Measurements from ENCODE around the gene PTPRG. TPM values are rescaled to one million over a fixed set of nuclear protein-coding genes. Genes with fewer than 3 reads are reported as not detected.
"Not testable (repeated sequence)": the region's sequence is repeated elsewhere in the genome, so short reads cannot be mapped to it uniquely, and the experiment has no call there.

PTPRG gene
- total RNA-seq, 2 donors from 2014 or later, result not detected

DNA sequence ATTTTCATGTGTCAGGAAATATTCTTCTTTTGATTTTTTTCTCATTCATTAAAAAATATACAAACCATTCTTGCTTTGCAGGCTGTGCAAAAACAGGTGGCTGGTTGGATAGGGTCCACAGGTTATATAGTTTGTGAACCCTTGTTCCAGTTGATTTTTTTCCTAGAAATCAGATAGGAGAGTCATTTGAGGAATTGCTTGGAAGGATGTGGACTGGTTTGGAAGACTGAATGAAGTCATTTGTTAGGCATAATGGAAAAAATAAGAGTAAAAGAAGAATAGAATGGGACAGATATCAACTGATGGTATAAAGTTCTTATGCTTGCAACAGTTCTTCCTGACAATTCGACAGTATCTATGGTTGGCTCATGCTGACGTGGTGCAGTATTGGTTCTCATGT is 189.4 kb downstream of the PTPRG start:
- H3K27me3 Mint-ChIP-seq, result no peaks in the 10 kb centered on the region
- H3K4me1 Mint-ChIP-seq, result no peaks in the 10 kb centered on the region
- no peak for ATAC-seq (replicated peaks)
- H3K27ac Mint-ChIP-seq, result no peak overlapping the region
- H3K9me3 Mint-ChIP-seq, result no peaks in the 10 kb centered on the region
- H3K36me3 Mint-ChIP-seq (ENCODE audit: low read depth), result no peaks in the 10 kb centered on the region
- no peak overlapping the region for H3K4me3 Mint-ChIP-seq

DNA sequence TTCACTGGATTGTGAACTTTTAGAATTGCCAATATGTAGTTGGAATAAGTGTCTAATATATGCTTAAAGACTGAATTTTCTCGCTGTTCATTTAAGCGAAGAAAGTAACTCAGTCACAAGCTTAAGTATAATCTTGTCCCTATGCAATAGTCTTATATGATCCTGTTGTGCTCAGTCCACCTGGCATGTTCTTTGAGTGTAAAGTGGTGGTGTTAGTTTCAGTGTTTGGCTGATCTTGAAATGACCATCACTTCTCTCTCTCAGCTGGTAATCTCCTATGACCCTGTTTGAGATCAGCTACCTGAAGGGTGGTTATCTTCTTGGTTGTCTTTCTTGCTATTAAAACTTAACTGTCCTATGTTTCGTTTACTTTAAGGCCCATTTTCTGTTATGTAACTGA is 197.5 kb downstream of the PTPRG start:
- Mint-ChIP-seq H3K4me1 (no peaks in the 10 kb centered on the region), H3K27me3 (no peaks in the 10 kb centered on the region), H3K36me3 (ENCODE audit: low read depth) (no peaks in the 10 kb centered on the region), H3K27ac (no peak overlapping the region), H3K4me3 (no peak overlapping the region), H3K9me3 (no peaks in the 10 kb centered on the region)
- ATAC-seq (replicated peaks), result no peak

DNA sequence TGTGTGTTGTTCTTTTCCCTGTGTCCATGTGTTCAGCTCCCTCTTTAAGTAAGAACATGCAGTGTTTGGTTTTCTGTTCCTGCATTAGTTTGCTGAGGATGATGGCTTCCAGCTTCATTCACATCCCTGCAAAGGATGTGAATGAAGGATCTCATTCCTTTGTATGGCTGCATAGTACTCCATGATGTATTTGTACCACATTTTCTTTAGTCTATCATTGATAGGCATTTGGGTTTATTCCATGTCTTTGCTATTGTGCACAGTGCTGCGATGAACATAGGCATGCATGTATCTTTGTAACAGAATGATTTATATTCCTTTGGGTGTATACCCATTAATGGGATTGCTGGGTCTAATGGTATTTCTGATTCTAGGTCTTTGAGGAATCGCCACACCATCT is 199.4 kb downstream of the PTPRG start:
- H3K9me3 Mint-ChIP-seq; H3K4me1 Mint-ChIP-seq; H3K36me3 Mint-ChIP-seq (ENCODE audit: low read depth); H3K27ac Mint-ChIP-seq; H3K4me3 Mint-ChIP-seq; ATAC-seq (replicated peaks); H3K27me3 Mint-ChIP-seq: not testable (repeated sequence)

DNA sequence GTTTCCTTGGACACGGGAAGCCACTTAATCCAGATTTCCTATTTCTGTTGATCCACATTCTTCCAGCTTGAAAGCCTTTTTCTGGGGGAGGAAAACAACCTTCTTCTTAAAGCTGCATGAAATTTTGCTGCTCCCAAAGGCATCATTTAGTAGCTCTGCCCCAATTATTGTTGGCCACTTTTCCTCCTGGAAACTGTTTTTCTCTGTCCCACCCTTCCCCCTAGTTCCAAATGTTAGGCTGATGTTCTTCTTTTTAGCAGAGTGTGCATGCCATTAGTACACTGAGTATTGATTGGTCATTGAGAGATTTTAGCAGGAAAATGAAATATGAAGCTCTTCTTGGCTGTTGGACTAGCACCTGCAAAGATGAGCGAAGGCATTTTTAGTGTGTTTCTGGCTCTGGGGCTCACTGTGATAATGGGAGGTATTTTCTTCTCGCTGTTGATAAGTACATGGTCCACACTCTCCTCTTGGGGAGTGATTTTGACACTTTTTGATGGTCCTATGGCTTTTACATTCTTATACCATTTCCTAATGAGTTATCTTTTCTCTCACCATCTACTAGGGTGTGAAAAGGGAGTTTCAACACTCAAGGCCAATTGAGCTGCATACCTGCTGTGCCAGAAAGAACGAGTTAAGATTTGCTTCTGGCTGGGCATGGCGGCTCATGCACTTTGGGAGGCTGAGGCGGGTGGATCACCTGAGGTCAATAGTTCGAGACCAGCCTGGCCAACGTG is 200.5 kb downstream of the PTPRG start:
- Mint-ChIP-seq H3K27ac (no peak overlapping the region), H3K4me3 (no peak overlapping the region), H3K36me3 (ENCODE audit: low read depth) (no peaks in the 10 kb centered on the region), H3K4me1 (no peaks in the 10 kb centered on the region), H3K27me3 (no peaks in the 10 kb centered on the region), H3K9me3 (no peaks in the 10 kb centered on the region)
- no peak for ATAC-seq (replicated peaks)

DNA sequence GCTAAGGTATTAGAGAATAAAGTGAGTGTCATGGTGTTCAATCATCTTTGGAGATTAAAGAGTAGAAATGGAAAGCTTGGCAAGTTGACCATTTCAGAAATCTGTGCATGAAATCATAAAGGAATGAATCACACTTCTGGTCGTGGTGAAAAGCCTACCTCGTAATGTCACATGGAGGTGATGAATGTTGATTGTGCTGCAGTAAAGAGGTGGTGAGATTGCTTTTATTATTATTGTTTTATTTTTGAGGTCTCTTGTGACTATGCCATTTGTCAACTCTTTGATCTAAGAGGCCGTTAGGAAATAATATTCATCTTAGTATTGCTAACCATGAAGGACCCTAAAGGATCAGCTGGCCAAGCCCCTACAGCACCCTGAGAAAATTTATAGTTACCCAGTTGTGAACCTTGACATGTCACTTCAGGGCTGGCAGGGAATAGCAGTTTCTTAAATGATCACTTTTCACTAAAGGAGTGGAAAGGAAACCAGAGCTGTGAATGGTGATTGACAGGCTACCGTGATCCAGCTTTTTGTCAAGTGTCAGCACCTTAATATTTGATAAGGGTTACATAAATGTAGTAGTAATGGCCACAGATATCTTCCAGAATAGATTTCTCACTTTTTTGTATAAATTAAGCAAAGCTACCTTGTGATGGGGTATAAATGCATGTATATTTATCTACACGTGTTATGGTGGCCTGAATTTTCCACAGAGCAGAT is 203.9 kb downstream of the PTPRG start:
- no peaks in the 10 kb centered on the region for H3K36me3 Mint-ChIP-seq (ENCODE audit: low read depth)
- H3K9me3 Mint-ChIP-seq, result peaks cover 5% of the 10 kb centered on the region
- no peak overlapping the region for H3K27ac Mint-ChIP-seq
- H3K4me1 Mint-ChIP-seq, result no peaks in the 10 kb centered on the region
- ATAC-seq (replicated peaks), result no peak
- H3K27me3 Mint-ChIP-seq, result no peaks in the 10 kb centered on the region
- H3K4me3 Mint-ChIP-seq, result no peak overlapping the region

DNA sequence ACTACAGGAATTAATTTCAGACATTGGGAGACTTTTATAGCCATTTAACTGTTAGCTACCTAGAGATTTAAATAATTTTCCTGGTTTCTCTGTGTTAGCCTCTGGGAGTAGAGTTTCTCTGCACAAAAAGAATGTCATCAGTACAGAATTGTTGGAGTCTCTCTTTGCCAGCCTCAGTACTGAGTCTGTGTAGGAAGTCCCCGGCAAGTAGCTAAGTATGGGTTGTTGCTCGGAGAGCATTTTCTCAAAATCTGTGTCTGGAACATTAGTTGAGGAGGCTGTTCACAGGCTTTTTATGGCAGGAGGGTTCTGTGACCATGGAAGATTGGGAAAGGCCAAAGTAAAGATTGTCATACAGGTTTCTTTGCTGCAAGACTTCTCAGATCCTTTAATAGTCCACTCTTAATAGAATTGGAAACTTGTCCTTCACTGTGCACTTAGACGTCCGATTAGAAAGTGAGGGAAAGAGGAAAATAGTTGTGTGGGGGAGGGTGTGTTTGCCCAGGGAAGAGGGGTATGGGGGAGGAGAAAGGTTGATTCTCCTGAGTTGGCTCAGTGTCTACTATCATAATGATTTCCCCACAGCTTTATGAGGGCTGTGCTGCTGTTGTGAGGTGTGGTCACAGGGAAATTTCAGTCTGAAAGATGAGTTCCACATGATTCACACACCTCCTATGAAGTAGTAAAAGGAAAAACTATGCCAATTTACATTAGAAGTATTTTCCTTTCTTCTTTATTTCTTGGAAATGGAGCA is 207.1 kb downstream of the PTPRG start:
- H3K27me3 Mint-ChIP-seq, result no peaks in the 10 kb centered on the region
- no peaks in the 10 kb centered on the region for H3K36me3 Mint-ChIP-seq (ENCODE audit: low read depth)
- no peak overlapping the region for H3K4me3 Mint-ChIP-seq
- no peak overlapping the region for H3K27ac Mint-ChIP-seq
- no peak for ATAC-seq (replicated peaks)
- no peaks in the 10 kb centered on the region for H3K4me1 Mint-ChIP-seq
- H3K9me3 Mint-ChIP-seq, result peaks cover 5% of the 10 kb centered on the region

DNA sequence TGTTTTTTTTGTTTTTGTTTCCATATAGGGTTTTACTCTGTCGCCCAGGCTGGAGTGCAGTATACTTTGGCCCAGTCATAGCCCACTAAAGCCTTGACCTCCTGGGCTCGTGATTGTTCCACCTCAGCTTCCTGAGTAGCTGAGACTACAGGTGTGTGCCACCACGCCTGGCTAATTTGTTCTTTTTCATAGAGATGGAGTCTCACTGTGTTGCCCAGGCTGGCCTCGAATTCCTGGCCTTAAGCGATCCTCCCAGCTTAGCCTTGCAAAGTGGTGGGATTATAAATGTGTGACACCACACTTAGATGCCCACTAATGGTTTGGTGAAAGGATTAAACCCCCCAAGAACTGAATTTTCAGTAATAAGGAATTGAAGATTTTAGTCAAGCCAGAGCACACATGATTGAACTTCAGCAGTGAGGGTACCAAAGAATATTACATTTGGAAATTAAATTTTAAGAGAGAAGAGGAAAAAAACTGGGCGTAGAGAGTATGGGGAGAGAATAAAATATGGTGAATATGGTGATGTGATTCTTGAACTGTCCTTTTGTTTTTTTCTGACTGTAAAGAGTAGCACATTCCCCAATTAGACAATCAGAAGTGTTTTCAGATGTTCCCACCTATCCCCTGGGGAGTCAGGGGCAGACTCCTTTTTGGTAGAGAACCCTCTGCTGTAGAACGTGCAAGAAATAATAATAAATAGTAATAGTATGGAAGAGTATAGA is 208.1 kb downstream of the PTPRG start:
- H3K4me3 Mint-ChIP-seq, result no peak overlapping the region

DNA sequence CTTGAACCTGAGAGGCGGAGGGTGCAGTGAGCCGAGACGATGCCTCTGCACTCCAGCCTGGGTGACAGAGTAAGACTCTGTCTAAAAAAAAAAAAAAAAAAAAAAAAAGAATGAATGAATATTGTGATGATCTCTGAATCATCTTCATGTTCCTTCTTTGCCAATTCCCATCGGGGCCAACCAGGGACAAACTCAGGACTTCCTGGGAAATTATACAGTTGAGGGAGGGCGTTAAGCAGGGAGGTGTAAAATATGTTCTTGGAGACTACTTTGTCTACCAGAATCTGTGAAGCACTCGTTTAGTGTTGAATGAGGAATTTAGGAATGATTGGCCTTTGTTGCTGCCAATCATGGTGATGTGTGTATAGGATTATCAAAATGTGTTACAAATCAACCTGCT is 210.6 kb downstream of the PTPRG start:
- Mint-ChIP-seq H3K36me3 (ENCODE audit: low read depth) (no peaks in the 10 kb centered on the region), H3K4me3 (no peak overlapping the region), H3K27me3 (no peaks in the 10 kb centered on the region), H3K4me1 (no peaks in the 10 kb centered on the region), H3K27ac (no peak overlapping the region), H3K9me3 (peaks cover 5% of the 10 kb centered on the region)
- no peak for ATAC-seq (replicated peaks)

More for the DNA sequence above, 208.1 kb downstream of the PTPRG start:
- no peak for ATAC-seq (replicated peaks)
- Mint-ChIP-seq H3K27ac (no peak overlapping the region), H3K4me1 (no peaks in the 10 kb centered on the region), H3K27me3 (no peaks in the 10 kb centered on the region), H3K36me3 (ENCODE audit: low read depth) (no peaks in the 10 kb centered on the region), H3K9me3 (peaks cover 5% of the 10 kb centered on the region)

DNA sequence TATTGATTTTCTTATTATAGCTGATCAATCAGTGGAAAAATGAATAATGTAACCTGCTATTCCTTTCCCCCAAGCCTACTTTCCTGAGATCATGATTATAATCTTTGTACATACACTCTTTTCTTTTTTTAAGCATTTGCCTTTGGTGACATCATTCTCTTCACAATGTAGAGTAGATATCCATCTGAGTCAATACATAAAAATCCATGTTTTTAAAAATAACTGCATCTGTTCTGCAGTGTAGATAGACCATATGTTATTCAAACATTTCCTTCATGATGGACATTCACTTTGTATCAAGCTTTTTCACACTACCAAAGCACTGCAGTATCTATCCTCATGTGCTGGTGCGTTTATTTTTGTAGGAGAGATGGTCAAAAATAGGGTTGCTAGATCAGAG is 211.1 kb downstream of the PTPRG start:
- H3K27me3 Mint-ChIP-seq, result no peaks in the 10 kb centered on the region
- no peaks in the 10 kb centered on the region for H3K4me1 Mint-ChIP-seq
- no peaks in the 10 kb centered on the region for H3K36me3 Mint-ChIP-seq (ENCODE audit: low read depth)
- H3K9me3 Mint-ChIP-seq, result peaks cover 5% of the 10 kb centered on the region
- H3K4me3 Mint-ChIP-seq, result no peak overlapping the region
- no peak overlapping the region for H3K27ac Mint-ChIP-seq
- no peak for ATAC-seq (replicated peaks)

DNA sequence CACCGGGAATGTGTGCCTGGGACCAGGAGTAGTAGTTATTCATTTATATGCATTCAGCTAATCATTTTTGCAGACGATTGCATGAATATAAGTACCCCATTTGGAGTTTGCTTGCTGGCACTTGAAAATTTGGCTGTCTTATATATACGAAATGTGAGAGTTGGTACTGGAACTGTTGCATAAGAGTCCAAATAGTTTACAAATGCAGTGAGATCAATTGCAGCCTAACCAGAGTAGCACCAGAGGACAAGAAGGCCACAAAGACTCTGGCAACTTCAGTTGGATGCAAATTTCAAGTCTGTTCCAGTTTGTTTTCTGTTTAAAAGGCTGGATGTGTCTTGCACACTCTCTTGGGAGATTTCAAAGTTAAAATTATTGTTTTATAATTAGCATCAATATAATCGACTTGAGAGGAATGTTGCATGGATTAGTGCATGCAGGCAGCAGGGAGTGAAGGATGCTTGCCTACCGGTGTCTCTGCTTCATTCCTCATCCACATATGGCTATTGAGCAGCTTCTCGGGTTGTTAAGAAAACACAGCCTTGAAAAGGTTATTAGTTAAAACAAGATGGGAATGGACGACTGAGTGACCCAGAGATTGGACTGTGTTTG is 213.0 kb downstream of the PTPRG start:
- Mint-ChIP-seq H3K4me1 (no peaks in the 10 kb centered on the region), H3K4me3 (no peak overlapping the region), H3K27me3 (no peaks in the 10 kb centered on the region), H3K9me3 (peaks cover 7% of the 10 kb centered on the region), H3K36me3 (ENCODE audit: low read depth) (no peaks in the 10 kb centered on the region), H3K27ac (no peak overlapping the region)
- no peak for ATAC-seq (replicated peaks)

DNA sequence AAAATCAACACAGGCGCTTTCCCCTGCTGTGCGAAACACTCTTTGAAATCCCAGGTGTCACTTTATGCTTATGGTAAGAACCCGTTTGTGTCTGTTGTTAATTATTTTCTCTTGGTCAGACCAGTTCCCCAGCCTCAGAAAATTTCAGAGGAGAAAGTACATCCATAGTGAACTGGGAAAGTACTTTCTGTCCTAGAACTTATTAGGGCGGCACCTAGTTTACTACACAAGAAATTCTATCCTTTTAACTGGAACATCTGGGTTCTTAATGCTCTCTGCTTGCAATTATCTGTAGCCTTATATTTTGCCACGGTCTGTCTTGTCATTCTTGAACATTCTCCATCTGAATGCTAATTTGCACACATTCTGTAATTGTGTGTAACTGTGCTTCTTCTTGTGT is 215.0 kb downstream of the PTPRG start:
- no peaks in the 10 kb centered on the region for H3K4me1 Mint-ChIP-seq
- peaks cover 3% of the 10 kb centered on the region for H3K9me3 Mint-ChIP-seq
- H3K27me3 Mint-ChIP-seq, result no peaks in the 10 kb centered on the region
- H3K36me3 Mint-ChIP-seq (ENCODE audit: low read depth), result no peaks in the 10 kb centered on the region
- ATAC-seq (replicated peaks), result no peak
- no peak overlapping the region for H3K27ac Mint-ChIP-seq
- no peak overlapping the region for H3K4me3 Mint-ChIP-seq

DNA sequence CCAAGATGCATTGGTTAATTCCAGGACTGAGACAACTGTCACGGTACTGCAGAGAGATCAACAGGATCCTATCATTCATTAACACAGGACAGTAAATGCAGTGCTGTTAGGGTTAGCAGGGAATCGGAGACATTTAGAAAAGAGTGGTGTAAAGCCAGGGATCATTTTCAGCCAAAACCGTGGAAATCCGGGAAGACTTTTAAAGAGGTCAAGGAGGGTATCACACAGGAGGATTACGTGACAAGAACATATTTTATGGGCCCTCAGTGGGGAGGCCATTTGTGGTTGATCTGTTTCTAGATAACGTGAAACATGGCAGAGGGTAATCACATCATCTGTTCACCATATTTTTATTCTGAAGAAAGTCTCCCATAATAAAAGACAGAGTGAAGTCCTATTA is 216.1 kb downstream of the PTPRG start:
- no peaks in the 10 kb centered on the region for H3K4me1 Mint-ChIP-seq
- H3K4me3 Mint-ChIP-seq, result no peak overlapping the region
- peaks cover 3% of the 10 kb centered on the region for H3K9me3 Mint-ChIP-seq
- no peak for ATAC-seq (replicated peaks)
- no peaks in the 10 kb centered on the region for H3K27me3 Mint-ChIP-seq
- H3K27ac Mint-ChIP-seq, result no peak overlapping the region
- no peaks in the 10 kb centered on the region for H3K36me3 Mint-ChIP-seq (ENCODE audit: low read depth)

DNA sequence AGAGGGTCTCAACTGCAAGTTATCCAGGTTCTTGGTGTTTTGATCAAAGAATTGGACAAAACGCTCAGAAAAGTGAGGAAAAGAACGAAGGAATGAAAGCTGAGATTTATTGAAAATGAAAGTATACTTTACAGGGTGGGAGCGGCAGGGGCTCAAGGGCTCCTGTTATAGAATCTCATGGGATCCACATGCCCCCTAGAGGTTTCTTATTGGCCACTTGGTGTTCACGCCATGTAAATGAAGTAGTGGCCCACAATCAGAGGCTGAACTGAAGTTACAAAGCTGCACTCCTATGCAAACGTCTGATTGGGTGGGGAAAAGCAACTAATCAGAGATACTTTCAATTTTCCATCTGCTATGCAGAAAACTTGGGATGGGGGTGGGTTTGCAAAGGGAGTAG is 216.7 kb downstream of the PTPRG start:
- no peaks in the 10 kb centered on the region for H3K27me3 Mint-ChIP-seq
- no peak overlapping the region for H3K27ac Mint-ChIP-seq
- ATAC-seq (replicated peaks), result no peak

DNA sequence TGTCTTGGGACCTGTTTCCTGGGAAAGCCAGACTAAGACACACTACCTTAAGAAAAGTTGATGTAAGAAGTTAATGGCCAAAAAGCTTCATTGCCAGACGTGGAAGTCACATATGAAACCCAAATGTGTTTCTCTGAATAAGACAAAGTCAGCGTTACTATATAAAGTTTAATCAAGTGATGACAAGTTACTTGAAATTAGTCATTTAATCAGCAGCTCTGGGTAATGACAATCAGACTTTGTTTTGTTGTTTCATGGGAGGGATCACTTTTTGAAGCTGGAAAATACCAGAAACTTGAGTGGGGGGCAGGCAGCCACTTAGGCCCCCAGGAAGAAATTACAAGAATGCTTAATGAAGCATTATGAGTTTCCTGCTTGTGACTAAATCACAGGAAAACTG is 218.6 kb downstream of the PTPRG start:
- Mint-ChIP-seq H3K27ac (no peak overlapping the region), H3K9me3 (peaks cover 3% of the 10 kb centered on the region), H3K36me3 (ENCODE audit: low read depth) (no peaks in the 10 kb centered on the region), H3K4me1 (no peaks in the 10 kb centered on the region), H3K4me3 (no peak overlapping the region), H3K27me3 (no peaks in the 10 kb centered on the region)
- no peak for ATAC-seq (replicated peaks)

More for the DNA sequence above, 216.7 kb downstream of the PTPRG start:
- Mint-ChIP-seq H3K4me3 (no peak overlapping the region), H3K4me1 (no peaks in the 10 kb centered on the region), H3K9me3 (peaks cover 3% of the 10 kb centered on the region), H3K36me3 (ENCODE audit: low read depth) (no peaks in the 10 kb centered on the region)
